Left ventricle myocardium inferior (tissue), 1 donor: Measurements from ENCODE around the gene MYH3. TPM values are rescaled to one million over a fixed set of nuclear protein-coding genes. Genes with fewer than 3 reads are reported as not detected.

Experiments used
- DNase-seq: peaks from one replicate; pipeline ENCODE4 v3.0.0-alpha.2; 2020
- H3K27ac ChIP-seq: fragments of 200-600 bp; replicated peaks from 2 replicates; pipeline ENCODE4 v1.8.0; 2021
- H3K27me3 ChIP-seq: fragments of 200-600 bp; 2 replicates; pipeline ENCODE4 v1.8.0; 2021; ENCODE audit warnings: low read depth
- H3K36me3 ChIP-seq: fragments of 200-600 bp; 2 replicates; pipeline ENCODE4 v1.8.0; 2021
- H3K4me1 ChIP-seq: fragments of 200-600 bp; 2 replicates; pipeline ENCODE4 v1.8.0; 2021
- H3K4me3 ChIP-seq: fragments of 200-600 bp; 2 replicates; pipeline ENCODE4 v1.8.0; 2021; ENCODE audit warnings: mild to moderate bottlenecking, moderate library complexity
- H3K9me3 ChIP-seq: fragments of 200-600 bp; replicated peaks from 2 replicates; pipeline ENCODE4 v1.8.0; 2021
- intact Hi-C: fragments of 100-400 bp; cut with micrococcal nuclease; formaldehyde crosslinking; loops from one replicate; pipeline ENCODE4 v1.11.0; 2022
- long read RNA-seq: library from polyadenylated mRNA; unstranded; transcript quantifications from one replicate; pipeline ENCODE4 v2.0.0, GENCODE V29; 2021
- total RNA-seq: library from RNA; stranded (reverse); fragmentation: NEBNext Ultra II Directional; extraction: Animal tissue kit (Norgen Biotek cat#: 25700); gene quantifications from one replicate; pipeline ENCODE4 v1.2.1, GENCODE V29; 2021
- TF ChIP-seq, protein P1 (sequence below): fragments of 200-600 bp; IDR thresholded peaks from 2 replicates; pipeline ENCODE4 v1.8.0; 2021; ENCODE audit warnings: antibody characterized with exemption, mild to moderate bottlenecking, borderline replicate concordance
- donor health status: DM: no; HTN: yes; CAD: no; lungs with severe emphysema.

The MYH3 gene
- 0.88 TPM for total RNA-seq
- long read RNA-seq = 0 reads

DNA sequence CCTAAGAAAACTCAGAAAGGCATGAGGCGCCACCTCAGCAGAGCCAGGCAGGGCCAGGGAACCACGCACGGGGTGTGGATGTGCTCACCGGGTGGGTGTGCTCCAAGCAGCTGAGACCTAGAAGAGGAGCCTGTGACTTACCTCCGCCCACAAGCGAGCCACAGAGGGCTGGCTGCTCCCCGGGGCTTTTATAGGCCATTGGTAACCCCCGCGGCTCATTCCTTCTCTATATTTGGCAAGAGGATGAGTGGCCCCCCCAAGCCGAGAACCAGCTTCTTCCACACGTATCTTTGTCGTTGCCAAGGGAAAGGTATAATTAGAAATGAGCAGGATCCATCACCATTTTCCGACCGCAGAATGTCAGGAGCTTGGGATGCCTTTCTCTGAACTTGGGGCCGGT is at the start of gene MYH3:
Gene MYH3 (minus strand): TSS at position 162 of the 400 bp plus-strand sequence. CDS start 2,245 bp downstream, outside the sequence.
- intact Hi-C loops = no loop called here

DNA sequence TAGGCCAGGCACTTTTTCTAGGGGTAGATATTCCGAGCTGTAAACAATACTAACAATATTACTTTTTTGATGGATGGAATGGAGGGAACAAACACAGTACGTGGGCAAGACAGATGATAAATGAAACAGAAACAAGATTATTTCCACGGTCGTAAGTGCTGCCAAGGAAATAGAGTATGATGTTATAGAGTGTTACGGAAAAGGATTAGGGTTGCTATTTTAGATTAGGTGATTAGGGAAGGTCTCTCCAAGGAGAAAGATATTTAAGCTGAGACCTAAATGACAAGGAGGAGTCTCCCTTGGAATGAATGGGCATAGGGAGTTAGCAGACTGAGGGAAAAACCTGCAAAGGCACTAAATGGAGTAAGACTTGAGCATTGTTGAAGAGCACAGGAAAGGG is 48.6 kb upstream of the MYH3 start:
- intact Hi-C loops = no loop called here
- peaks cover 51% of the 10 kb centered on the region for H3K36me3 ChIP-seq
- TF ChIP-seq, protein P1, sequence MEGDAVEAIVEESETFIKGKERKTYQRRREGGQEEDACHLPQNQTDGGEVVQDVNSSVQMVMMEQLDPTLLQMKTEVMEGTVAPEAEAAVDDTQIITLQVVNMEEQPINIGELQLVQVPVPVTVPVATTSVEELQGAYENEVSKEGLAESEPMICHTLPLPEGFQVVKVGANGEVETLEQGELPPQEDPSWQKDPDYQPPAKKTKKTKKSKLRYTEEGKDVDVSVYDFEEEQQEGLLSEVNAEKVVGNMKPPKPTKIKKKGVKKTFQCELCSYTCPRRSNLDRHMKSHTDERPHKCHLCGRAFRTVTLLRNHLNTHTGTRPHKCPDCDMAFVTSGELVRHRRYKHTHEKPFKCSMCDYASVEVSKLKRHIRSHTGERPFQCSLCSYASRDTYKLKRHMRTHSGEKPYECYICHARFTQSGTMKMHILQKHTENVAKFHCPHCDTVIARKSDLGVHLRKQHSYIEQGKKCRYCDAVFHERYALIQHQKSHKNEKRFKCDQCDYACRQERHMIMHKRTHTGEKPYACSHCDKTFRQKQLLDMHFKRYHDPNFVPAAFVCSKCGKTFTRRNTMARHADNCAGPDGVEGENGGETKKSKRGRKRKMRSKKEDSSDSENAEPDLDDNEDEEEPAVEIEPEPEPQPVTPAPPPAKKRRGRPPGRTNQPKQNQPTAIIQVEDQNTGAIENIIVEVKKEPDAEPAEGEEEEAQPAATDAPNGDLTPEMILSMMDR = no peak
- H3K27ac ChIP-seq = no peak overlapping the region
- no peak for DNase-seq
- H3K27me3 ChIP-seq = no peaks in the 10 kb centered on the region
- H3K4me3 ChIP-seq = no peak overlapping the region
- no peaks in the 10 kb centered on the region for H3K9me3 ChIP-seq
- peaks cover 16% of the 10 kb centered on the region for H3K4me1 ChIP-seq

More for the DNA sequence above, at the start of gene MYH3:
- Histone ChIP-seq H3K27me3 (peaks cover 6% of the 10 kb centered on the region), H3K4me3 (no peak within 1 kb of the TSS), H3K4me1 (no peaks in the 10 kb centered on the region), H3K9me3 (no peaks in the 10 kb centered on the region), H3K27ac (no peak within 1 kb of the TSS), H3K36me3 (no peaks in the 10 kb centered on the region)
- TF ChIP-seq, protein P1 = no peak
- no peak for DNase-seq

DNA sequence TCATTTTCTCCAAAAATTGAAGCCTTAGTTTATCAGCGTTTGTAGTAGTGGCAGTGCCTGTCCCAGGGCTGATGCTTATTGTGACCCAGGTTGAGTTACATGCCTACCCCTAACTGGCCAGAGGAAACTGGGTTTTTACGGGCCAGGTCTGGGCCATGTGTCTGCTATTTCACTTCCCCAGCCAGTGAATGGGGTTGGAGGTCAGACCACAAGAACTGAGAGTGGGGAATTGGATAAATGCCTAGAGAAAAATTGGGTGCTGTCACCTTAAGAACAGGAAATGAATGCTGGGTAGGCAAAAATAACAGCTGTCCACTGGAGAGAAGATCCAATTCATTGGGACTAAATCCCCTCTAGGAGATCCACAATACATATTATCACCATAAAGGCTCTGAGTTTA is 45.5 kb upstream of the MYH3 start:
- TF ChIP-seq, protein P1 = no peak
- Histone ChIP-seq H3K27ac (no peak overlapping the region), H3K9me3 (no peaks in the 10 kb centered on the region), H3K4me3 (no peak overlapping the region), H3K36me3 (peaks cover 29% of the 10 kb centered on the region), H3K4me1 (peaks cover 32% of the 10 kb centered on the region), H3K27me3 (no peaks in the 10 kb centered on the region)
- no peak for DNase-seq
- intact Hi-C loops = no loop called here

DNA sequence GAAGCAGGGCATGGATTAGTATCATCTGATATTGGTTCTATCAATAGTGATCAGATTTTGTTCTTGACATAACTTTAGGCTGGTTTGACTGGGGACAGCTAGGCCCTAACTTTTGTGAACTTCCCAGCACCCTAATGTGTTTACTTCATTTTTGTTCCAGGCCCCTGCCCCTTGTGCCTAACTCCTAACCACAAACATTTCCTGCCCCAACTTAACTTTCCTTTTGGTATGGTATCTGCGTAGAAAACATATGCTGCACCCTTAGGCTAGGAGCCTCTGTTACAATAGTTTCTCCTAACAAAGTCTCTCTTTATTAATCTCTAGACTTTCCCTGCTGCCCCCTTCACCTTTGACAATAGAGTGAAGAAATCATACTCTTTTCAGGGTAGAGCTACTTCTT is 42.7 kb upstream of the MYH3 start:
- peaks cover 8% of the 10 kb centered on the region for H3K36me3 ChIP-seq
- no peak overlapping the region for H3K4me3 ChIP-seq
- no peaks in the 10 kb centered on the region for H3K9me3 ChIP-seq
- DNase-seq = no peak
- H3K4me1 ChIP-seq = peaks cover 48% of the 10 kb centered on the region
- no peaks in the 10 kb centered on the region for H3K27me3 ChIP-seq
- H3K27ac ChIP-seq = no peak overlapping the region
- TF ChIP-seq, protein P1 = no peak
- intact Hi-C loops = no loop called here

DNA sequence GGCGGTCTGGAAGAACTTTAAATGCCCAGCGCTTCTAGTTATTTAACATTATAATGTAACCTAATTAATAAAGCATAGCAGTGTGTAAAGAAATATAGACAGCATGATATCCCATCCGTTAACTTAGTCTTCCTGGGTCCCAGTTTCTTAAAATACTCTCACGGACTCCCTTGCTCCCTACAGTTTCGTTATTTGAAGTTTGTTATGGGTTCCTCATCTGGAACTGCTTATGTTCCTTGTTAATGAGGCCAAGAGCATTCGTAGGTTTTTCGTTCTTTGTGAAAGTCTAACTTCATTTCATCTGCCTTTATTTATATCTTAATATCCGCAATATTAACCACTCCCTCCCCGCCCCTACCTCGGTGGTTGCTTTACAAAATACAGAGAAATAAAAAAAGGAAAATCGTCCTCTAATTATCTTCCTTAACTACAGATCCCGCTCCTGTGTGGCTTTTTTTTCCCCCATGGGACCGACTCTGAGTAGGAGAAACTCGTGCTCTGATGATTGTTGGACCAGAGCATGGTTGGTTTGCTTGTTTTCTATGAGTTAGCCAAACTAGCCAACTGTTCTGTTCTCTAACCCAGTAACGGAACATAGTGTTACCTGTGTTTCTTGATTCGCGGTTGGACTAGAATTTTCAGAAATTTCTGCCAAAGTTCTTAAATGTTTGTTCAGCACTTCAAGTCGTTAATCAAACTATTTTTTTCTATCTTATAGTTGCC is 41.1 kb upstream of the MYH3 start:
- H3K4me1 ChIP-seq = peaks cover 48% of the 10 kb centered on the region
- H3K4me3 ChIP-seq = peak overlapping the region; percentile 98
- peak overlapping the region; percentile 98 for H3K27ac ChIP-seq
- no peaks in the 10 kb centered on the region for H3K27me3 ChIP-seq
- H3K9me3 ChIP-seq = no peaks in the 10 kb centered on the region
- DNase-seq = no peak
- peaks cover 19% of the 10 kb centered on the region for H3K36me3 ChIP-seq
- TF ChIP-seq, protein P1 = no peak
- intact Hi-C loops = no loop called here
